K562 (cell line): ENCODE results near the gene TLN1. TPM values are rescaled to one million over a fixed set of nuclear protein-coding genes. Genes with fewer than 3 reads are reported as not detected.
A peak's percentile ranks its signal among the peaks of the same experiment; 100 is the strongest.

Experiments used
- ATAC-seq: fragments of 200-7000 bp; cut with Tn5 transposase; 3 replicates; pipeline ENCODE4 v1.9.1; 2020; ENCODE audit warnings: moderate library complexity
- BruUV-seq: library from RNA; stranded (reverse); fragments of 400-500 nt; replicated peaks from 2 replicates; lab custom pipeline; 2021; lab: Mats Ljungman, UMichigan
- CTCF ChIA-PET: fragments of 300-600 bp; formaldehyde crosslinking; extraction: SDS; loops from one replicate; lab custom pipeline; 2021; ENCODE audit warnings: low intra/inter-chr PET ratio; lab: Yijun Ruan, JAX
- POLR2A ChIA-PET: fragments of 300-600, 350-650 bp; sonication (Branson Sonifier 250); formaldehyde crosslinking; extraction: SDS; loops from one replicate; lab custom pipeline; 2021; ENCODE audit warnings: antibody characterized with exemption, inconsistent platforms; lab: Yijun Ruan, JAX
- DNase-seq, 4 experiments: peaks; one replicate each; pipeline versions ENCODE4 v3.0.0 to v3.0.0-alpha.2; 2011 to 2018; ENCODE audit warnings: low spot score in 3 of 4, mixed read lengths in 3 of 4; ENCODE audit errors: extremely low read depth in 1 of 4
- FAIRE-seq: peaks from 2 replicates; lab custom pipeline; 2011; peaks lifted over from hg19 to GRCh38; lab: Jason Lieb, UNC
- H2AFZ ChIP-seq: 2 replicates; pipeline ENCODE4 v1.6.0; 2011; ENCODE audit warnings: low read depth, low read length, control low read depth, inconsistent platforms
- H3K27ac ChIP-seq: fragments of 200-600 bp; 3 replicates; pipeline ENCODE4 v1.8.0; 2011; ENCODE audit warnings: low read depth, mild to moderate bottlenecking, control low read depth, inconsistent platforms, low read length, moderate library complexity, mixed read lengths; ENCODE audit errors: extremely low read depth
- H3K27me3 ChIP-seq, 2 experiments: fragments of 300-600 bp in 1 of 2; 2 replicates in 1 of 2; 3 replicates in 1 of 2; pipeline versions ENCODE4 v1.6.0 to v1.8.0; 2011; ENCODE audit warnings: inconsistent platforms in 2 of 2, low read length in 2 of 2, mild to moderate bottlenecking in 1 of 2, mixed read lengths in 1 of 2, moderate library complexity in 1 of 2; ENCODE audit not compliant: control insufficient read depth in 2 of 2, insufficient read depth in 2 of 2
- H3K36me3 ChIP-seq: fragments of 300-600 bp; 3 replicates; pipeline ENCODE4 v1.8.0; 2011; ENCODE audit warnings: mild to moderate bottlenecking, low read length, inconsistent platforms; ENCODE audit not compliant: control insufficient read depth, insufficient read depth
- H3K4me1 ChIP-seq, 2 experiments: fragments of 200-600 bp in 1 of 2; replicated peaks in 1 of 2; 2 replicates in 1 of 2; 3 replicates in 1 of 2; pipeline versions ENCODE4 v1.5.1 to v1.8.0; 2011; ENCODE audit warnings: inconsistent platforms in 2 of 2, low read length in 2 of 2, mild to moderate bottlenecking in 1 of 2, mixed read lengths in 1 of 2, moderate library complexity in 1 of 2; ENCODE audit not compliant: control insufficient read depth in 2 of 2, insufficient read depth in 2 of 2
- H3K4me2 ChIP-seq: 2 replicates; pipeline ENCODE4 v1.6.1; 2011; ENCODE audit warnings: low read length, control low read depth, inconsistent platforms, mixed read lengths; ENCODE audit not compliant: insufficient read depth
- H3K4me3 ChIP-seq: fragments of 200-600 bp; sonication (generic), shearing (Covaris generic); 2 replicates; pipeline ENCODE4 v1.5.1; 2016; ENCODE audit warnings: control low read depth, inconsistent platforms
- H3K79me2 ChIP-seq: fragments of 200-600 bp; 3 replicates; pipeline ENCODE4 v1.8.0; 2011; ENCODE audit warnings: low read length, inconsistent platforms; ENCODE audit not compliant: control insufficient read depth, insufficient read depth
- H3K9ac ChIP-seq, 2 experiments: 2 replicates each; pipeline versions ENCODE4 v1.6.0 to v1.6.1; 2011; ENCODE audit warnings: low read depth in 2 of 2, low read length in 2 of 2, control low read depth in 1 of 2, inconsistent platforms in 1 of 2, mild to moderate bottlenecking in 1 of 2, mixed read lengths in 1 of 2; ENCODE audit not compliant: insufficient read depth in 1 of 2
- H3K9me1 ChIP-seq: one replicate; pipeline ENCODE4 v1.6.0; 2011; ENCODE audit warnings: inconsistent platforms, mild to moderate bottlenecking, low read length, moderate library complexity; ENCODE audit not compliant: control insufficient read depth, insufficient read depth
- H3K9me3 ChIP-seq: replicated peaks from 2 replicates; pipeline ENCODE4 v1.5.1; 2011; ENCODE audit warnings: low read depth, low read length, inconsistent platforms; ENCODE audit not compliant: control insufficient read depth, insufficient read depth
- H4K20me1 ChIP-seq: replicated peaks from 2 replicates; pipeline ENCODE4 v1.6.1; 2011; ENCODE audit warnings: low read length, inconsistent platforms, mixed read lengths; ENCODE audit not compliant: control insufficient read depth, insufficient read depth
- KDM1A ChIP-seq, 2 experiments: fragments of 450-650 bp; IDR thresholded peaks; 2 replicates each; pipeline ENCODE4 v1.6.1; 2016; ENCODE audit warnings: mild to moderate bottlenecking in 2 of 2
- PHF8 ChIP-seq: fragments of 200-600 bp; sonication (generic); IDR thresholded peaks from 2 replicates; pipeline ENCODE4 v1.6.1; 2012; ENCODE audit warnings: mixed run types, mild to moderate bottlenecking, inconsistent platforms, low read length, moderate library complexity, borderline replicate concordance
- SRSF1 ChIP-seq: fragments of 200-400 bp; formaldehyde crosslinking; IDR thresholded peaks from 2 replicates; pipeline ENCODE4 v1.6.1; 2017; ENCODE audit warnings: mild to moderate bottlenecking, low read depth, low read length, moderate library complexity
- STAG1 ChIP-seq: sonication (generic); formaldehyde crosslinking; IDR thresholded peaks from 2 replicates; pipeline ENCODE4 v1.5.0; 2020; ENCODE audit warnings: missing genetic modification reagents, borderline replicate concordance
- WGBS: fragments of 100-300 bp; shearing (Covaris generic); methylation state at CpG from one replicate; pipeline ENCODE4 v1.1.6; 2016; ENCODE audit warnings: low coverage, mixed read lengths; ENCODE audit not compliant: insufficient coverage; ENCODE audit errors: missing lambda C conversion rate; 5-methylcytosine and 5-hydroxymethylcytosine counted together
- in situ Hi-C: fragments of 300-500 bp; cut with MboI; formaldehyde crosslinking; loops from 4 replicates; pipeline ENCODE4 v1.15.0; 2018; ENCODE audit warnings: inconsistent platforms, mixed read lengths
- intact Hi-C: fragments of 100-400 bp; cut with micrococcal nuclease; formaldehyde crosslinking; loops from 2 replicates; pipeline ENCODE4 v1.14.2; 2022
- polyA plus RNA-seq, 8 experiments: library from polyadenylated mRNA; depleted of rRNA in 4 of 8; stranded (reverse) in 5 of 8; unstranded in 3 of 8; fragments of >200 nt; fragmentation: Nextera tagmentation in 2 of 8; fragmentation: Illumina TruSeq in 1 of 8; extraction: Ambion mirVana in 2 of 8; extraction: Trizol in 1 of 8; gene quantifications; 2 replicates each; pipeline versions ENCODE4 v1.2.1 to v1.2.3, GENCODE V29; 2011 to 2014; ENCODE audit warnings: inconsistent platforms in 1 of 8, missing spikeins in 1 of 8
- total RNA-seq, 7 experiments: library from RNA; depleted of rRNA in 6 of 7; stranded (reverse); fragments of >200 nt in 6 of 7; fragmentation: Illumina TruSeq in 2 of 7; extraction: Trizol in 2 of 7; gene quantifications; 2 replicates each; pipeline versions ENCODE4 v1.2.1 to v1.2.3, GENCODE V29; 2011 to 2021; ENCODE audit warnings: low replicate concordance in 1 of 7

The TLN1 gene
- total and polyA plus RNA-seq, 9 of the 15 experiments (the other 6 are each of a cell fraction or from before 2014, with no cell fraction given) = 3.6 to 240 (median 54.8) TPM

DNA sequence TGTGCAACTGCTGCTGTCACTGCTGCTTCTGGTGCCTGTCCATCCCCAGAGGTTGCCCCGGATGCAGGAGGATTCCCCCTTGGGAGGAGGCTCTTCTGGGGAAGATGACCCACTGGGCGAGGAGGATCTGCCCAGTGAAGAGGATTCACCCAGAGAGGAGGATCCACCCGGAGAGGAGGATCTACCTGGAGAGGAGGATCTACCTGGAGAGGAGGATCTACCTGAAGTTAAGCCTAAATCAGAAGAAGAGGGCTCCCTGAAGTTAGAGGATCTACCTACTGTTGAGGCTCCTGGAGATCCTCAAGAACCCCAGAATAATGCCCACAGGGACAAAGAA lies 58.0 kb downstream of the TLN1 start:
- ChIA-PET POLR2A (interaction anchor here (0.9 kb wide), 1 partner anchor 11 kb away, joined by 4 read pairs; no protein-coding TSS in a partner anchor), CTCF (no interaction called here)
- no TSS peak for BruUV-seq
- H3K36me3 ChIP-seq = no peaks in the 10 kb centered on the region
- in situ Hi-C loops (no loop called here), intact Hi-C loops (no loop called here)
- TF ChIP-seq PHF8 (peak; percentile 19; the same call in 1 of the 2 replicates), SRSF1 (no peak)
- H3K4me1 ChIP-seq = peaks cover 0 to 15% of the 10 kb centered on the region in 2 experiments; a peak in 4 of 5 replicates
- H3K4me2 ChIP-seq = peak overlapping the region; percentile 54
- peak overlapping the region; percentile 58; the same call in 1 of the 2 replicates for H2AFZ ChIP-seq
- no peaks in the 10 kb centered on the region for H3K27me3 ChIP-seq
- H4K20me1 ChIP-seq = no peaks in the 10 kb centered on the region
- no peak overlapping the region for H3K27ac ChIP-seq
- no peaks in the 10 kb centered on the region for H3K79me2 ChIP-seq
- H3K9me3 ChIP-seq = no peaks in the 10 kb centered on the region
- DNase-seq = no peak
- no peak for ATAC-seq
- FAIRE-seq = no peak
- 8% methylated on average over 2 of the region's 3 CpGs for WGBS
- H3K9ac ChIP-seq = peak overlapping the region in 1 of 2 experiments; percentile 60; a peak in 2 of 4 replicates
- peak overlapping the region; percentile 27; the same call in 1 of the 2 replicates for H3K4me3 ChIP-seq
- H3K9me1 ChIP-seq = no peaks in the 10 kb centered on the region

DNA sequence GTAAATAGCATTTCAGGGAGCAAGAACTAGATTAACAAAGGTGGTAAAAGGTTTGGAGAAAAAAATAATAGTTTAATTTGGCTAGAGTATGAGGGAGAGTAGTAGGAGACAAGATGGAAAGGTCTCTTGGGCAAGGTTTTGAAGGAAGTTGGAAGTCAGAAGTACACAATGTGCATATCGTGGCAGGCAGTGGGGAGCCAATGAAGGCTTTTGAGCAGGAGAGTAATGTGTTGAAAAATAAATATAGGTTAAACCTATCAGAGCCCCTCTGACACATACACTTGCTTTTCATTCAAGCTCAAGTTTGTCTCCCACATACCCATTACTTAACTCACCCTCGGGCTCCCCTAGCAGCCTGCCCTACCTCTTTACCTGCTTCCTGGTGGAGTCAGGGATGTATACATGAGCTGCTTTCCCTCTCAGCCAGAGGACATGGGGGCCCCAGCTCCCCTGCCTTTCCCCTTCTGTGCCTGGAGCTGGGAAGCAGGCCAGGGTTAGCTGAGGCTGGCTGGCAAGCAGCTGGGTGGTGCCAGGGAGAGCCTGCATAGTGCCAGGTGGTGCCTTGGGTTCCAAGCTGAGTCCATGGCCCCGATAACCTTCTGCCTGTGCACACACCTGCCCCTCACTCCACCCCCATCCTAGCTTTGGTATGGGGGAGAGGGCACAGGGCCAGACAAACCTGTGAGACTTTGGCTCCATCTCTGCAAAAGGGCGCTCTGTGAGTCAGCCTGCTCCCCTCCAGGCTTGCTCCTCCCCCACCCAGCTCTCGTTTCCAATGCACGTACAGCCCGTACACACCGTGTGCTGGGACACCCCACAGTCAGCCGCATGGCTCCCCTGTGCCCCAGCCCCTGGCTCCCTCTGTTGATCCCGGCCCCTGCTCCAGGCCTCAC lies 58.6 kb downstream of the TLN1 start, which contains the start of gene CA9:
Gene CA9, plus strand, starts transcription at position 797 of the 893 bp plus-strand sequence. Its CDS starts 32 bp downstream, at position 829.
- H3K4me3 ChIP-seq = peak within 1 kb of the TSS; percentile 27; the same call in 1 of the 2 replicates
- no TSS peak for BruUV-seq
- peak within 1 kb of the TSS in 1 of 2 experiments; percentile 60; a peak in 2 of 4 replicates for H3K9ac ChIP-seq
- H4K20me1 ChIP-seq = no peaks in the 10 kb centered on the region
- no peaks in the 10 kb centered on the region for H3K27me3 ChIP-seq
- ATAC-seq (peak; percentile 54), DNase-seq (no peak), FAIRE-seq (no peak)
- H3K4me1 ChIP-seq = peaks cover 0 to 15% of the 10 kb centered on the region in 2 experiments; a peak in 4 of 5 replicates
- no peaks in the 10 kb centered on the region for H3K9me3 ChIP-seq
- H3K4me2 ChIP-seq = peak within 1 kb of the TSS; percentile 54
- H3K79me2 ChIP-seq = no peaks in the 10 kb centered on the region
- intact Hi-C loops (no loop called here), in situ Hi-C loops (no loop called here)
- 7% methylated on average over 7 of the region's 10 CpGs for WGBS
- TF ChIP-seq KDM1A (IDR thresholded peaks at IDR 0.05) (0 out of 4 replicates have a peak, but pooled peaks of 1 of the 2 experiments have one; percentile 33), STAG1 (CRISPR knock-in tag) (no peak)
- CTCF ChIA-PET = no interaction called here
- H3K27ac ChIP-seq = no peak within 1 kb of the TSS
- peak within 1 kb of the TSS; percentile 58; the same call in 1 of the 2 replicates for H2AFZ ChIP-seq
- H3K9me1 ChIP-seq = no peaks in the 10 kb centered on the region
- H3K36me3 ChIP-seq = no peaks in the 10 kb centered on the region
- POLR2A ChIA-PET = interaction anchor here (0.9 kb wide), 1 partner anchor 10 kb away, joined by 4 read pairs; no protein-coding TSS in a partner anchor
